Cerebellar nuclear complex (tissue), 1 donor: ENCODE results near the gene RGS14.

Source experiments
- DNase-seq, 2 experiments: peaks; one replicate each; lab custom pipeline; 2025; lab: John Stamatoyannopoulos, UW

The RGS14 gene

DNA sequence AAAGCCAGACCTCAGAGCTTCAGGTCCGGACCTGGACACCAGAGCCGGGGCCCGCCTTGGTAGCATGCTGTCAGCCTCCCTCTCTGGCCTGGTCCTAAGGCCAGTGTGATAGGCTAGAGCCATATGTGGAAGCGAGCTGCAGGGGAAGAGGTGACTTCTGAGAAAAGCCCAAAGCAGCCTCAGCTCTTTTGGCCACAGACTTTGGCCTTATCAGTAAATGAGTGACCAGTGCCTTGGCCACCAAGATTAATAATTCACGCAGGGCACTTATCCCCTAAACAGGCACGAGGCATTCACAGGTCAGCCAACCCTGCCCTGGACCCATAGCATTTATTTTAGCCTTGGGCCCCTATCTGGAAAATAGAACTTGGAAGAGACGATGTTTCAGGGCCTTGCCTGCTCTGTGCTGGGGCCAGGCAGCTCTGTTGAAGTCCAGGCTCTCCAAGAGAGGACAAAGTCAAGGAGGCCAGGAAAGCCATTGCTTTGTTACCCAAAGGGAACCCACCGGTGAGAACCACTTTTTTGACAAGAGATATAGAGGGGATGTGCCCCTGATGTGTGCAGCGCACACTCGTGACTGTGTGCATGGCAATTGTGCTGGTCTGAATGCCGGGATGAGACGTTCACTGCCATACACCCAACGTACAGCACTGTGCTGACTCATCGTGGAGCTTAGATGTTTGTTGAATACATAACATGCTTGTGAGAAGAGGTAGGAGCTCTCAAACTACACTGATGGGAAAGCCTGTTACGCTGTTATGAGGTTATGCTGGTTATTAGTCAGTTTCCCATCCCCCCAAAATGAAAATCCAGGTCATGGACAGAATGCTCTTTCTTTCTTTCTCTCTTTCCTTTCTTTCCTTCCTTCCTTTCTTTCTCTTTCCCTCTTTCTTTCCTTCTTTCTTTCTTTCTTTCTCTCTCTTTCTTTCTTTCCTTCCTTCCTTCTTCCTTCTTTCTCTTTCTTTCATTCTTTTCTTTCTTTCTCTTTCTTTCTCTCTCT lies 21.5 kb downstream of the RGS14 start:
- no peak for DNase-seq

DNA sequence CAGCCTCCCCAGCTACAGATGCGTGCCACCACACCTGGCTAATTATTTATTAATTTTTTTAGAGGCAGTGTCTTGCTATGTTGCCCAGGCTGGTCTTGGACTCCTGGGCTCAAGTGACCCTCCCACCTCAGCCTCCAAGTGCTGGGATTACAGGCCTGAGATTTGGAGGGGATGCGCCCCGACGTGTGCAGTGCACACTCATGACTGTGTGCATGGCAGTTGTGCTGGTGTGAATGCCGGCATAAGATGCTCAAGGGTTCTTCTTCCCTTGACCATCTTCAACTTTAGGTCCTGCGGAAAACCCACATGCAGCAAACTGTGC lies 23.0 kb downstream of the RGS14 start:
- no peak for DNase-seq

DNA sequence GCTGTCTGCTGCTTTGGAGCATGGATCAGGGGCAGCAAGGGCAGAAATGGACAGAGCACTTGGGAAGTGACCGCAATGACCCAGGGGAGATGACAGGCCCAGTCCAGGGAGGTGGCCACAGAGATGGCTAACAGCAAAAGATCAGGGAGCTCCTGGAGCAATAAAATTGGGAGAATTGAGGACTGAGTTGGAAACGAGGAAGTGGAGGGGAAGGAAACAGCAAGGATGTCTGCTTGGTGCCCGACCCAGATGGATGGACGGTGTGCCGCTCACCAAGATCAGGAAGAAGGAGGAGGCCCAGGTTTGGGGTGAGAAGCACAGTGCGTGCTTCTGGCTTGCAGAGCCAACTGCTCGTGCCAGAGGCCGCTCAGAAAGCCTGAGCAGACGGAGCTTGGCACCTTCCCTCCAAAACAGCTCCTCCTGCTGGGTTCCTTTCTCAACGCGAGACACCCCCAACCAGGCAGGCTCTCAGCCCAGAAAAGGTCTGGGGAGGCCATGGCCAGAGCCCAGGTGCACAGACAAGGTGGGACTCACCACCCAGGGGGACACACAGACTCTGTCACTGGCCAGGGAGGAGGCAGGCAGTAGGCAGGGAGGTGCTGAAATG lies 24.8 kb downstream of the RGS14 start:
- peak; percentile 44 to 67 for DNase-seq

DNA sequence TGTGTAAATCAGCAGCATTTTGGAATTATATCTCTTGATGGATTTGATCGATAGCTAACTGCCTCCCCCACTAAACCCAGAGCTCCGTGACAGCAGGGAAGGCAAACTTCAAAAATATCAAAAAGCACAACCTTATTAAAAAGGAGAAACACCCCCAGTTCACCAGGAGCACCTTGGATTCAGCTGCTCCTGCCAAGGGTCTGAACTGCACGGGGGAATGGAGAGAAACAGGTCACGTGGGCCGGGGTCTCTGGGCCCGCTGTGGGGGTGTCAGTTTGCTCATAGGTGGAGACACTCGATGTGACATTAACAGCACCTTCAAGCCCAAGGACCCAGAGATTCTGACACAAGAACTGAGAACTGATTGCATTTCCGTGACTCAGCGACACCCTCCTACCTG lies 25.5 kb downstream of the RGS14 start:
- DNase-seq, result no peak

DNA sequence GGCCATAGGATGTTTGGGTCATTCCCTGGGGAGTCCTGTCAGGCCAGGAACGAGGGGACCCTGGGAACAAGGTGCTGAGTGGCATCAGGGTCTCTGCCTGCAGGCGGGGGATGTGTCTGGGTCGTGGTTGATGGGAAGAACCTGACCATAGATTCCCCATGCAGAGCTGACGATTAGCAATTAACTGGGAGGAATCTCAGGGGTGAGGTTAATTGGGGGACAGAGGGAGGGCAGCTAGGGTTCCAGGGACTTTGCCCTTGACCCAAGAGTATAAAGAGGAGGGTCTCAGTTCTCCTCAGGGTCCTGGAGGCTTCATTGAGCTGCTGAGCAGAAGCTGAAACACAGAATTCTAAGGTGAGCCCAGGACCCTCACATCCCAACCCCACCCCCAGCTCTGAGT lies 26.4 kb downstream of the RGS14 start, which contains the start of gene SLC34A1:
SLC34A1 (plus strand) TSS at position 301 of the 400 bp plus-strand sequence. CDS start 1,308 bp downstream, outside the sequence.
- no peak for DNase-seq

DNA sequence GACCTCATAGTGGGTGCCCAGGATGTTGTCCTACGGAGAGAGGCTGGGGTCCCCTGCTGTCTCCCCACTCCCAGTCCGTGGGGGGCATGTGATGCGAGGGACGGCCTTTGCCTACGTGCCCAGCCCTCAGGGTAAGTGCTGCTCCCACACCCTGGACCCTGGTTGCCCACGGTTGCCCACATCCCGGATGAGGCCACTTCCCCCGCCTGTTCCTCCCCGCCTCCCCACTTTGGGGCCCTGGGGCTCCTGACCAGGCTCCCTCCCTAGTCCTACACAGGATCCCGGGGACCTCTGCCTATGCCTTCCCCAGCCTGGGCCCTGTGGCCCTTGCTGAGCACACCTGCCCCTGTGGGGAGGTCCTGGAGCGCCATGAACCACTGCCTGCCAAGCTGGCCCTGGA lies 28.0 kb downstream of the RGS14 start:
- no peak for DNase-seq

DNA sequence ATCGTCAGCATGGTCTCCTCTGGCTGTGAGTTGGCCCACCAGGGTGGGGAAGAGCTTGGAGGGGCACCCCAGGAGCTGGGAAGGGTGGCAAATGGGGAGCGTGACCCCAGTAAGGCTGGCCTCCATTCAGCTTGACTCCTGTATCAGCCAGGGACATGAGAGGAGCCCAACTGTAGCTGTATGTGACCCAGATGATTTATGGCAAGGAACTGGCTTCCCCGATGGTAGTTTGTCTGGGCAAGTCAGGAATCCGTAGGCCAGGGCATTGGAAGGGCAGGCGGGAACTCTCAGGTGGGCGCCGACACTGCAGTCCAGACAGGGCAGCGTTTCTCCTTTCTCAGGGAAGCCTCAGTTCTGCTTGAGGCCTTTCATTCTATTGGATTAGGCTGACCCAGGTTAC lies 28.8 kb downstream of the RGS14 start:
- DNase-seq, result no peak

DNA sequence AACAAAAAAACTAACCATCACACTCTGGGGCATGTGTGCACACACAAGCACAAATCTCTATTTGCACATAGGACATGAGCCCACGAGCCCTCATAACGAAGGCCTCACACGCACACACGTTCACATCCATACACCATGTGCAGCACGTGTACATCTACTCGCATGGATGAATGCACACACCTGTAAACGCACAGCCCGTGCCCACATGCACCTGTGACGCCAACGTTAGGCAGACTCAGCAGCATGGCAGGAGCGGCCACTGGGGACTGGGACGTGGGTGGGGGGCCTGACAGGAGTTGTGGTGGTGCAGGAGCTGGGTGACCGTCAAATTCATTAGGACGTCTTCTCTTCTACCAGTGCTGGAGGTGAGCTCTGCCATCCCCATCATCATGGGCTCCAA lies 29.7 kb downstream of the RGS14 start:
- DNase-seq, result no peak

DNA sequence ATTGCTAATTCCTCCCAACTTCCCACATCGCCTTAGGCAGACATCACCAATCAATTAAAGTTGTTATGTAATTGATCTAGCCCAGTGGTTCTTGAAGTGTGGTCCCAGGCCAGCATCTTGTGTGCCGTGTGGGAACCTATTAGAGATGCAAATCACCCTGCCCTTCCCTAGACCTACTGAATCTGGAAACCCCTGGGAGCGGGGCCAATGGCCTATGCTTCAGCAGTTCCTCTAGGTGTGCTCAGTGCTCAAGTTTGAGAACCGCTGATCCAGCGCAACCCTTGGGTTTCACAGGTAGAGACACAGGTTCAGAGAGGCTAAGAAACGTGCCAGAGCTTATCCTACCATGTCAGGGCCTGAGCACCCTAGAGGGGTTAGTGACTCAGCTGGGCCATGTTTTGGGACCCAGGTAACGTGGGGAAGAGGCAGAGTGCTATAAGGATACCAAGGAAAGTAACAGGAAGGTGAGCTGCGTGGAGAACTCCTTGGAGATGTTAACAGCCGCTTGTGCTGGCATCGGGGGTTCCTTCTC lies 30.9 kb downstream of the RGS14 start:
- no peak for DNase-seq

DNA sequence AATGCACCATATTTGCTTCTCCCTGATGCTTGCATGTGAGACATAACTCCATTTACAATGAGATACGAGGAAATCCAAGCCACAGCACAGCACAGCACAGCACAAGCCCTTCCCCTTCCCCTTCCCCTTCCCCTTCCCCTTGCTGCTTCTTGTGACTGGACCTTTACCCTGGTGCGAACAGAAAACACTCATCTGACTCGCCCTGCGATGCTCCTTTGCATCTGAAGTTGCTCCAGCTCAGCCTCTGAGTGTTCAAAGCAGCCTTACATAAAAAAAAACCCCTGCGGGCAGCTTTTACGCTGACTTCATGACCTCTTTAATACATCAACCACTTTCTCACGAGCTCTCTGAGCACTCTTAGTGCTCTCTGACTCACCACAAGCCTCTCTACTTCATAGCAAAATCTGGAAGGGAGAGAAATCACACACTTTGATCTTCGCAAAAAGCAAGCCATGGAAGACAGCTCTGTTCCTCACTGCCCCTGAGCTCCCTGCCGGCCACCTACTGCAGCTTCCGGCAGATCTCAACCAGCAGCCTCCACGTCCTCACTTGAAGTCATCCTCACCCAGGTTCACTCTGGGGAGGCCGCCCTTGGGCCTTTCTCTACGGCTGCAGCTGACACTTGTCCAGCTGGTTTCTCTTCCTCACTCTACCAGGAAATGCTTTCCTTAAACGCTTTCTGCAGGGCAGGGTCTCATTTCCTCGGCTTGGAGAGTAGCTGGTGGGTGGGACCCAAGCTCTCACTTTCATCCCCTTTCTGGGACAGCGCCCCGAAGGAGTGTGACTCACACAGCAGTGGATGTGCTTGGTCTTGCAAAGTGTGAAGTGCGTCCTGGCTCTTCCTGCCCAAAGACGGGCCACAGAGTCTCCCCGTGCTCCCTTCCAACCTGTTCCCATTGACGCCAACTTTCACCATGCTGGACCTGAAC lies 31.8 kb downstream of the RGS14 start:
- no peak for DNase-seq

DNA sequence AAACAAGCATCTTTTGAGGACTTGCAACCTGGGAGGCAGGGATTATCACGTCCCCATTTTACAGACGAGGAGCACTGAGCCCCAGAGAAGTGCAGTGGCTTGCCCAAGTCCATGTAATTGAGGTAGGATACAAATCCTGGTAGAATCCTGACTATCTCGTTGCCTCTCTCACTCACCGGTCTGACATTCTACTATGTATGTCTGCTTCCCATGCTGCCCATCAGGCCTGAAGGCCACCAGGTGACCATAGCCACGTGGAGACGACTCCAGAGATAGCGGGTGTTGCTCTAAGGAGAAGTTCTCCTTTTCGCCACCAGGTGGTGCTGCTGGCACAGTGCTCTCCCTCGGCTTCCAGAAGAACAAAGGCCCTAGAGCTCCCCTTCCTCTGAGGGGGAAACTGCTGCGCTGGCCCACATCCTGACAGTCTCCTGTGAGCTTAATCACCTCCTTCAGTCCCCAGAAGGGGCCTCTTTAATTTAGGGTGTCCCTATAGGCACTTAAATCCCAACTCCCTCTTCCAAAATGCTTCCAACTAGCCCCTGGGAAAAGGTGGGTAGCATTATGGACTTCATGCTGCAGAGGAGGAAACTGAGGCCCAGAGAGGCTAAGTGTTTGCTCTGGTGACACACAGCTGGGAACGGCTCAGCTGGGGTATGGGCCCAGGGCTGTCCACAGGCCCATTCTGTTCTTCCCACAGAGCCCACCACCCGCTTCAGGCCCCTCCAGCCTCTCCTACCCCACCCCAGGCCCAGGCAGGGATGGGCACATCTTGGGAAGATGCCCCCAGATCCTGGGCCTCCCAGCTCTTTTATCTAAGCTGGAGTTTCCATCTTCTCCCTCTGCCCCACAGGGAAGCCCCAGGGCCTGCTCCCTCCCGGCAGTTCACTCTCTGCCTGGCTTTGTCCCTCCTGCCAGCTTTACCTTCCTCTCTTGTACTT lies 32.9 kb downstream of the RGS14 start:
- DNase-seq, result peak in 1 of 2 experiments; percentile 17

DNA sequence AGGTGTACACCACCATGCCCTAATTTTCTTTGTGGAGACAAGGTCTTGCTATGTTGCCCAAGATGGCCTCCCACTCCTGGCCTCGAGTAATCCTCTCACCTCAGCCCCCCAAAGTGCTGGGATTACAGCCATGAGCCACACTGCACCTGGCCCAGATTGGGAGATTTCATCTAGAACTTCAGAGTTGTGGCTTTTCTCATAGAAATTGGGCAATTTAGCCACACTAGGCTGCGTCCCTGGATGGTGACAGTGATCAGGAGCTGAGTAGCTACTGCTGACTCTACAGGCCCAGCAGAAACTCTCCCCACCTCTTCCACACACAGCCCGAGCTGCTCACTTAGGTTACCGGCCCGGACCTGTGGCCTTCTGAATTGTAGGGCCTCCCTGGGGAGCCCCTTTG lies 35.0 kb downstream of the RGS14 start:
- DNase-seq, result no peak

DNA sequence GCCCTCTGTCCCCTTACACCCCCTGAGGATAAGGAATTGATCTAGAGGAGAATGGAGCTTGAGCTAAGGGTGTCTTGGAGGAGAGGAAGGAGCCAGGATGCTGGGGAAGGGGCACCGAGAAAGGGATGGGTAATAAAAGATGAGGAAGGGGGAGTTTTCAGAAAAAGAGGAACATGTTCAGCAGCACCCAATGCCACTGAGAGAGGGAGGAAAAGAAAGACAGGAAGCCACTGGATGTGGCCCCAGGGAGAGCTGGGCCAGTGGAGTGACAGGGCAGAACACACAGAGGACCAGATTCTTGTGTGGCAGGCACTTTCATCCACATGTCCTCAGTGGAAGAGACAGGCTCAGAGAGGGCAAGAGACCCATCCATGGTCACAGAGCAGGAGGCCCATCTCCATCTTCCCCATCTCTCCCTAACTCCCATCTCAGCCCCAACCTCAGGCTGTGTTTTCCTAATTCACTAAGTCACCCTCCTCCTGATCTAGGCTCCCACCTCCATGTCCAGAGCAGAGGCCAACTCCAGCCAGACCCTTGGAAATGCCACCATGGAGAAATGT lies 35.6 kb downstream of the RGS14 start:
- no peak for DNase-seq

DNA sequence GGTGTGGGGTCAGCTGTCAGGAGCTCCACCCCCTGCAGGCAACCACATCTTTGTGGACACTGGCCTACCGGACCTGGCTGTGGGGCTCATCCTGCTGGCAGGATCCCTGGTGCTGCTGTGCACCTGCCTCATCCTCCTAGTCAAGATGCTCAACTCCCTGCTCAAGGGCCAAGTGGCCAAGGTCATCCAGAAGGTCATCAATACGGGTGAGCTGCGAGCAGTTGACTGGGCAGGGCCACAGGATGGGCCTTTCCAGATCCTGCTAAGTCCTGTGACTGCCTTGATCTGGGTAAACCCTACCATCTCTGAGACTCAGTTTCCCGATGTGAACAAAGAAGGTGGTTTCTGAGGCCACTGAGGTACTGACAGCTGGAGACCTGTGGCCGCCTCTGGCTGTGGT lies 36.3 kb downstream of the RGS14 start:
- no peak for DNase-seq

DNA sequence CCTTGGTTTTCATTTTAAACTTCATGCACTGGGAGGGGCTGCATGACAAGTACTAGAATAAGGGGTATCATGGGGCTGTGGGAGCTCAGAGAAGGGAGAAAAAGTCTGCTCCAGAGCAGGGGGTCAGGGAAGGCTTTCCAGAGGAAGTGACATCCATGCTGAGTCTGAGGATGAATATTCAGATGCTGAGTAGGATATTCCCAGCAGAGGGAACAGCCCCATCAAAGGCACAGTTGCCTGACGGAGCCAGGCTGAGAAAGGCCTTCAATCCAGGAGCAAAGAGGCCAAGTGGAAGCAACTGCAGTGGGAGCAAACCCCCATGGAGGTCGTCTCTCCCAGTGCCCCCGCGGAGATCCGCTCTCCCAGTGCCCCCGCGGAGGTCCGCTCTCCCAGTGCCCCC lies 38.4 kb downstream of the RGS14 start:
- no peak for DNase-seq

DNA sequence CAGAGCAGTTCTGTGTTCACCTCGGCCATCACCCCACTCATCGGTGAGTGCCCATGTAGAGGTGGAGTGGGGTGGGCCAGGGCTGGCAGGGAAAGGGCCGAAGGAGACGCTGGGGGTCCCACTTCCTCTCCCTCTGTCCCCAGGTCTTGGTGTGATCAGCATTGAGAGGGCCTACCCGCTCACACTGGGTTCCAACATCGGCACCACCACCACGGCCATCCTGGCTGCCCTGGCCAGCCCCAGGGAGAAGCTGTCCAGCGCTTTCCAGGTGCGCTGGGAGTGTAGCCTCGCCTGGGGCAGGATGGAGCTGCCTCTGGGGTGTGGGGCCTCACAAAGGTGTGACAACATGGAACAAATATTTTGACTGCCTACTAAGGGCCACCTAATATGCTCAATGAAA lies 39.1 kb downstream of the RGS14 start:
- DNase-seq, result no peak

DNA sequence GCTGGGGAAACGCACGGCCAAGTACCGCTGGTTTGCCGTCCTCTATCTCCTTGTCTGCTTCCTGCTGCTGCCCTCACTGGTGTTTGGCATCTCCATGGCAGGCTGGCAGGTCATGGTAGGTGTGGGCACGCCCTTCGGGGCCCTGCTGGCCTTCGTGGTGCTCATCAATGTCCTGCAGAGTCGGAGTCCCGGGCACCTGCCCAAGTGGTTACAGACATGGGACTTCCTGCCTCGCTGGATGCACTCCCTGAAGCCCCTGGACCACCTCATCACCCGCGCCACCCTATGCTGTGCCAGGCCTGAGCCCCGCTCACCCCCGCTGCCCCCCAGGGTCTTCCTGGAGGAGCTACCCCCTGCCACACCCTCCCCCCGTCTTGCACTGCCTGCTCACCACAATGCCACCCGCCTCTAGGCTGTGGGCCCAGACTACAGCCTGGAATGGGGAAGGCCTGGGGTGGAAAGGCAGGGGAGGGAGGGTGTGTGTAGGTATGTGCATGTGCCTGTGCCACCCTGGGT lies 40.2 kb downstream of the RGS14 start:
- DNase-seq, result no peak

DNA sequence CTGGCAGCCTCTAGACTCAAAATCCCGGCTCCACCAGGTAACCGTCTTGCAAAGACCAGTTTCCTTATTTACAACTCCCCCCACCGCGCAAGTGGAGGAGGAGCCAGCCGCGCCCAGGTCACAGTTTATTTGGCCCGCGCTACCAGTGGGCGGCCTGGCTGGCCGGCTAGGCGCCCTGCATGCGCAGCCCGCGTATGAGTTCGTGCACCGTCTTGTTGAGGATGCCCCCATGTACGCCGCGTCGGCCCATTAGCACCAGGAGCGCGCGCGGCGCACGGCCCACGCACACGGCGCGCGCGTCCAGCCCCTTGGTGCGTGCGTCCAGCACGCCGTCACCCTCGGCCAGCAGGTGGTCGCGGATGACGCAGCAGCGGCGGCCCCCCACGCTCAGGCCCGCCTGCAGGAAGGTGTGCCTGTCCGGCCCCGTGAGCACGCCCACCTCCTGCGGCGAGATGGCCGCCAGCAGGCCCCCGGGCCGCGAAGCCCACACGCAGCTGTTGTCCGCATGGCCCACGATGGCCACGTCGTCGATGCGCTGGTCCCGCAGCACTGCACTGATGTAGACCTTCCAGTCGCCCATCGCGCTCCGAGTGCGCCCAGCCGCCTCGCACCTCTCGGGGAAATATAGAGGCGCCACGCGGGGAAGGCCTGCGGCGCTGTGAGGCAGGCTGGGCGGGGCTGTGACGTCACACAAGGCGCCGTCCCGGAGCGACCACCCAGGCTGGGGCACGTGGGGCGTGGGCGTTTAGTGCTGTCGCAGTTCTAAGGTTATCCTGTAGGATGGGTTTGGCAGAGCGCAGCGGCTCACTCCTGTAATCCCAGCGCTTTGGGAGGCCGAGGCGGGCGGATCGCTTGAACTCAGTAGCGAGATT lies 42.5 kb downstream of the RGS14 start, which contains the start of gene PFN3:
PFN3 (minus strand) TSS at position 665 of the 872 bp plus-strand sequence; CDS start at position 580, 85 bp downstream.
- DNase-seq, result no peak
